HEK293 (cell line): Measurements from ENCODE around the gene LGALSL.

Source experiments
- CTCF ChIA-PET: fragments of 350-600 bp; formaldehyde crosslinking; extraction: SDS; loops from one replicate; lab custom pipeline; 2021; ENCODE audit warnings: antibody characterized with exemption; lab: Yijun Ruan, JAX
- POLR2A ChIA-PET: fragments of 300-600 bp; formaldehyde crosslinking; extraction: SDS; loops from one replicate; lab custom pipeline; 2020; ENCODE audit warnings: antibody characterized with exemption, inconsistent platforms; lab: Yijun Ruan, JAX
- H3K27ac ChIP-seq: fragments of 200-500 bp; sonication (Bioruptor generic); 2 replicates; pipeline ENCODE4 v1.5.1; 2014; ENCODE audit warnings: low read depth, low read length, control low read depth, inconsistent platforms; ENCODE audit errors: extremely low read depth
- H3K36me3 ChIP-seq, 2 experiments: fragments of 200-500 bp in 1 of 2; sonication (Bioruptor generic) in 1 of 2; 1 replicate in 1 of 2; 2 replicates in 1 of 2; pipeline ENCODE4 v1.5.1; 2014 to 2017; ENCODE audit warnings: inconsistent platforms in 2 of 2, low read length in 2 of 2; ENCODE audit not compliant: control insufficient read depth in 2 of 2, insufficient read depth in 1 of 2
- H3K4me1 ChIP-seq: fragments of 200-500 bp; sonication (Bioruptor generic); 2 replicates; pipeline ENCODE4 v1.5.1; 2014; ENCODE audit warnings: mild to moderate bottlenecking, low read length, inconsistent platforms; ENCODE audit not compliant: control insufficient read depth, insufficient read depth
- H3K4me3 ChIP-seq: 2 replicates; pipeline ENCODE4 v1.5.1; 2011; ENCODE audit warnings: low read depth, mild to moderate bottlenecking, control low read depth, low read length, moderate library complexity
- H3K9me3 ChIP-seq: fragments of 200-500 bp; sonication (Bioruptor generic); 2 replicates; pipeline ENCODE4 v1.5.1; 2014; ENCODE audit warnings: low read depth, low read length, inconsistent platforms; ENCODE audit not compliant: control insufficient read depth, insufficient read depth
- GLI2 ChIP-seq: fragments of 450-650 bp; formaldehyde crosslinking; IDR thresholded peaks from 2 replicates; pipeline ENCODE4; 2017; ENCODE audit warnings: missing biosample characterization, missing genetic modification characterization, low read depth, borderline replicate concordance
- MEIS1 ChIP-seq: sonication (generic); formaldehyde crosslinking; IDR thresholded peaks from 2 replicates; pipeline ENCODE4 v1.8.1; 2022; ENCODE audit warnings: missing genetic modification reagents, mild to moderate bottlenecking, borderline replicate concordance
- PATZ1 ChIP-seq: fragments of 450-650 bp; formaldehyde crosslinking; IDR thresholded peaks from 2 replicates; pipeline ENCODE4 v1.5.1; 2016; ENCODE audit warnings: missing biosample characterization, missing genetic modification characterization
- SALL2 ChIP-seq: fragments of 450-650 bp; formaldehyde crosslinking; IDR thresholded peaks from 2 replicates; pipeline ENCODE4 v1.5.0; 2017; ENCODE audit warnings: missing biosample characterization, mild to moderate bottlenecking, missing genetic modification characterization, borderline replicate concordance
- SETDB1 ChIP-seq: IDR thresholded peaks from one replicate; pipeline ENCODE4 v1.6.1; 2017; ENCODE audit warnings: mild to moderate bottlenecking, low read length, moderate library complexity, mixed read lengths; ENCODE audit not compliant: insufficient read length
- TCF7L2 ChIP-seq: IDR thresholded peaks from 2 replicates; pipeline ENCODE4 v1.6.1; 2011; ENCODE audit warnings: low read depth, mild to moderate bottlenecking, inconsistent platforms, low read length, moderate library complexity, borderline replicate concordance
- YY1 ChIP-seq: fragments of 450-650 bp; formaldehyde crosslinking; IDR thresholded peaks from 2 replicates; pipeline ENCODE4 v1.5.1; 2018; ENCODE audit warnings: missing biosample characterization, missing genetic modification characterization
- ZBTB17 ChIP-seq: fragments of 450-650 bp; formaldehyde crosslinking; IDR thresholded peaks from 2 replicates; pipeline ENCODE4 v1.5.1; 2016; ENCODE audit warnings: missing biosample characterization, missing genetic modification characterization
- ZBTB20 ChIP-seq: fragments of 450-650 bp; formaldehyde crosslinking; IDR thresholded peaks from 2 replicates; pipeline ENCODE4 v1.5.1; 2016; ENCODE audit warnings: missing biosample characterization, missing genetic modification characterization
- ZIC2 ChIP-seq: fragments of 450-650 bp; formaldehyde crosslinking; IDR thresholded peaks from 2 replicates; pipeline ENCODE4 v1.5.1; 2016; ENCODE audit warnings: missing biosample characterization, missing genetic modification characterization
- ZNF175 ChIP-seq: fragments of 450-650 bp; formaldehyde crosslinking; IDR thresholded peaks from 2 replicates; pipeline ENCODE4 v1.5.1; 2016; ENCODE audit warnings: missing biosample characterization, missing genetic modification characterization
- ZNF18 ChIP-seq: fragments of 450-650 bp; formaldehyde crosslinking; IDR thresholded peaks from 2 replicates; pipeline ENCODE4 v1.5.1; 2016; ENCODE audit warnings: missing biosample characterization, missing genetic modification characterization
- ZNF221 ChIP-seq: fragments of 450-650 bp; formaldehyde crosslinking; IDR thresholded peaks from 2 replicates; pipeline ENCODE4 v1.5.1; 2017; ENCODE audit warnings: missing biosample characterization, missing genetic modification characterization, borderline replicate concordance
- ZNF391 ChIP-seq: fragments of 450-650 bp; formaldehyde crosslinking; IDR thresholded peaks from 2 replicates; pipeline ENCODE4 v1.5.1; 2016; ENCODE audit warnings: low read depth, missing biosample characterization, missing genetic modification characterization, borderline replicate concordance
- ZNF580 ChIP-seq: fragments of 450-650 bp; formaldehyde crosslinking; IDR thresholded peaks from 2 replicates; pipeline ENCODE4 v1.5.1; 2016; ENCODE audit warnings: missing biosample characterization, missing genetic modification characterization

The LGALSL gene

GRCh38 chr2:64506686-64507085 is 52.7 kb downstream of the LGALSL start:
- ChIA-PET CTCF (interaction anchor here (0.8 to 3.6 kb wide), 2 partner anchors 16 to 19 kb away, joined by 3 to 15 read pairs; no protein-coding TSS in a partner anchor), POLR2A (interaction anchor here (1.1 kb wide), 1 partner anchor 17 kb away, joined by 3 read pairs; no protein-coding TSS in a partner anchor)

More at GRCh38 chr2:64506686-64507085, 52.7 kb downstream of the LGALSL start:
- Histone ChIP-seq H3K4me1 (no peaks in the 10 kb centered on the region), H3K36me3 (no peaks in the 10 kb centered on the region), H3K27ac (no peak overlapping the region), H3K9me3 (no peaks in the 10 kb centered on the region), H3K4me3 (no peak overlapping the region)
- no peak for TF ChIP-seq SETDB1
- no peak for TF ChIP-seq ZNF580 (tag by site-specific recombination)
- TF ChIP-seq SALL2 (tag by site-specific recombination): no peak
- TF ChIP-seq ZBTB20 (tag by site-specific recombination): no peak
- TF ChIP-seq TCF7L2: no peak
- TF ChIP-seq MEIS1: no peak
- no peak for TF ChIP-seq PATZ1 (tag by site-specific recombination)
- no peak for TF ChIP-seq ZNF175
- no peak for TF ChIP-seq ZIC2 (tag by site-specific recombination)
- no peak for TF ChIP-seq ZBTB17 (tag by site-specific recombination)
- TF ChIP-seq YY1 (tag by site-specific recombination): no peak
- TF ChIP-seq ZNF221: no peak
- TF ChIP-seq ZNF18 (tag by site-specific recombination): no peak
- TF ChIP-seq ZNF391 (tag by site-specific recombination): no peak
- TF ChIP-seq GLI2: no peak
